GM23248 (cell line): ENCODE results near the gene HMG20A. TPM values are rescaled to one million over a fixed set of nuclear protein-coding genes. Genes with fewer than 3 reads are reported as not detected.

Experiments
- DNase-seq: peaks from one replicate; pipeline ENCODE4 v3.0.0-alpha.2; 2015
- H2AFZ ChIP-seq: fragments of 200-600 bp; sonication (generic); 2 replicates; pipeline ENCODE4 v1.6.1; 2016; ENCODE audit warnings: antibody characterized with exemption
- H3F3A ChIP-seq: fragments of 200-600 bp; sonication (generic); 2 replicates; pipeline ENCODE4 v1.6.1; 2016; ENCODE audit warnings: mild to moderate bottlenecking, antibody characterized with exemption, mixed run types; ENCODE audit not compliant: insufficient read depth
- H3K27ac ChIP-seq: fragments of 200-600 bp; sonication (generic); 2 replicates; pipeline ENCODE4 v1.5.1; 2016; ENCODE audit warnings: mild to moderate bottlenecking
- H3K27me3 ChIP-seq: fragments of 200-600 bp; sonication (generic); replicated peaks from 2 replicates; pipeline ENCODE4 v1.6.1; 2016; ENCODE audit warnings: mild to moderate bottlenecking; ENCODE audit not compliant: insufficient read depth
- H3K36me3 ChIP-seq: fragments of 200-600 bp; sonication (generic); 2 replicates; pipeline ENCODE4 v1.6.1; 2016; ENCODE audit warnings: low read depth, mild to moderate bottlenecking
- H3K4me1 ChIP-seq: fragments of 200-600 bp; sonication (generic); 2 replicates; pipeline ENCODE4 v1.6.1; 2016; ENCODE audit warnings: mild to moderate bottlenecking; ENCODE audit not compliant: insufficient read depth
- H3K4me2 ChIP-seq: fragments of 200-600 bp; sonication (generic); one replicate; pipeline ENCODE4 v1.6.1; 2016; ENCODE audit warnings: mild to moderate bottlenecking; ENCODE audit not compliant: unreplicated experiment
- H3K4me3 ChIP-seq: fragments of 200-600 bp; sonication (generic); 2 replicates; pipeline ENCODE4 v1.5.1; 2016; ENCODE audit warnings: mild to moderate bottlenecking
- H3K79me2 ChIP-seq: fragments of 200-600 bp; sonication (generic); 2 replicates; pipeline ENCODE4 v1.6.1; 2016; ENCODE audit warnings: mild to moderate bottlenecking; ENCODE audit not compliant: insufficient read depth
- H3K9ac ChIP-seq: fragments of 200-600 bp; sonication (generic); 2 replicates; pipeline ENCODE4 v1.6.1; 2016; ENCODE audit warnings: mild to moderate bottlenecking
- H3K9me2 ChIP-seq: fragments of 200-600 bp; sonication (generic); 2 replicates; pipeline ENCODE4 v1.6.1; 2016; ENCODE audit warnings: mixed run types, mild to moderate bottlenecking, moderate library complexity; ENCODE audit not compliant: insufficient read depth
- H3K9me3 ChIP-seq: fragments of 200-600 bp; sonication (generic); one replicate; pipeline ENCODE4 v1.6.1; 2017; ENCODE audit warnings: low read depth
- H4K20me1 ChIP-seq: fragments of 200-600 bp; sonication (generic); 2 replicates; pipeline ENCODE4 v1.6.0; 2016; ENCODE audit not compliant: insufficient read depth
- EZH2 ChIP-seq: fragments of 200-600 bp; sonication (generic); IDR thresholded peaks from 2 replicates; pipeline ENCODE4 v1.6.1; 2018; ENCODE audit warnings: antibody characterized with exemption, mild to moderate bottlenecking; ENCODE audit not compliant: insufficient read depth, poor library complexity, severe bottlenecking
- EZH2phosphoT487 ChIP-seq: fragments of 200-600 bp; sonication (generic); IDR thresholded peaks from 2 replicates; pipeline ENCODE4 v1.6.1; 2018; ENCODE audit warnings: antibody characterized with exemption, moderate library complexity, mild to moderate bottlenecking, low read depth; ENCODE audit not compliant: insufficient read depth
- WGBS, 2 experiments: methylation state at CpG; one replicate each; pipeline ENCODE4 v1.1.6; 2015 to 2017; ENCODE audit warnings: low lambda C conversion rate in 2 of 2, low coverage in 1 of 2; ENCODE audit errors: missing lambda C conversion rate in 2 of 2; 5-methylcytosine and 5-hydroxymethylcytosine counted together
- in situ Hi-C: fragments of 300-500 bp; cut with MboI; formaldehyde crosslinking; loops from 2 replicates; pipeline ENCODE4 v1.15.0; 2020
- polyA plus RNA-seq: library from polyadenylated mRNA; unstranded; fragments of >200 nt; fragmentation: Nextera tagmentation; extraction: Ambion mirVana; gene quantifications from 2 replicates; pipeline ENCODE4 v1.2.1, GENCODE V29; 2016
- total RNA-seq: library from RNA; depleted of rRNA; stranded (reverse); fragments of >200 nt; shearing (Covaris generic); gene quantifications from 2 replicates; pipeline ENCODE4 v1.2.3, GENCODE V29; 2014

The HMG20A gene
- total and polyA plus RNA-seq, 2 experiments from 2014 or later, result 15.1 to 25.1 TPM

GRCh38 chr15:77497110-77497737 lies 76.5 kb downstream of the HMG20A start:
- Histone ChIP-seq H3K27ac (peak overlapping the region; percentile 81), H3K9me3 (no peaks in the 10 kb centered on the region), H3K9me2 (no peaks in the 10 kb centered on the region), H3K9ac (peak overlapping the region; percentile 71), H3K4me3 (peak overlapping the region; percentile 53), H2AFZ (peak overlapping the region; percentile 84), H3K4me2 (peak overlapping the region; percentile 73), H3K27me3 (no peaks in the 10 kb centered on the region), H3K79me2 (no peaks in the 10 kb centered on the region), H3K4me1 (peaks cover 73% of the 10 kb centered on the region), H3F3A (peaks cover 43% of the 10 kb centered on the region), H3K36me3 (no peaks in the 10 kb centered on the region), H4K20me1 (no peaks in the 10 kb centered on the region)
- 1 to 4% methylated on average over 7 of the region's 7 CpGs for WGBS, 2 experiments
- peak; percentile 77 for DNase-seq
- in situ Hi-C loops, result no loop called here
- TF ChIP-seq EZH2 (no peak), EZH2phosphoT487 (no peak)

- no peaks in the 10 kb centered on the region for H3K9me3 ChIP-seq
- H4K20me1 ChIP-seq, result no peaks in the 10 kb centered on the region
- peaks cover 42% of the 10 kb centered on the region for H3F3A ChIP-seq
- in situ Hi-C loops, result no loop called here
- peak overlapping the region; percentile 53 for H3K4me3 ChIP-seq
- peaks cover 70% of the 10 kb centered on the region for H3K4me1 ChIP-seq
- H3K79me2 ChIP-seq, result no peaks in the 10 kb centered on the region
- TF ChIP-seq EZH2 (no peak), EZH2phosphoT487 (no peak)
- no peak overlapping the region for H2AFZ ChIP-seq
- no peaks in the 10 kb centered on the region for H3K27me3 ChIP-seq
- peak overlapping the region; percentile 71; the same call in 1 of the 2 replicates for H3K9ac ChIP-seq
- 17 to 24% methylated on average over 6 of the region's 6 CpGs for WGBS, 2 experiments
- peak; percentile 60 for DNase-seq
- peak overlapping the region; percentile 81 for H3K27ac ChIP-seq
- no peaks in the 10 kb centered on the region for H3K36me3 ChIP-seq
- peak overlapping the region; percentile 23 for H3K4me2 ChIP-seq
- H3K9me2 ChIP-seq, result no peaks in the 10 kb centered on the region
Observed at GRCh38 chr15:77497942-77498361, 77.3 kb downstream of the HMG20A start.

GRCh38 chr15:77499087-77499760 lies 78.5 kb downstream of the HMG20A start:
- peaks cover 59% of the 10 kb centered on the region for H3K4me1 ChIP-seq
- no peak overlapping the region for H3K4me3 ChIP-seq
- 82 to 86% methylated on average over 4 of the region's 4 CpGs for WGBS, 2 experiments
- H3K79me2 ChIP-seq, result no peaks in the 10 kb centered on the region
- no peak overlapping the region for H3K27ac ChIP-seq
- in situ Hi-C loops, result no loop called here
- no peaks in the 10 kb centered on the region for H4K20me1 ChIP-seq
- no peak for TF ChIP-seq EZH2phosphoT487
- no peak for TF ChIP-seq EZH2
- DNase-seq, result peak; percentile 68
- H3K9me2 ChIP-seq, result no peaks in the 10 kb centered on the region
- no peak overlapping the region for H3K4me2 ChIP-seq
- H3K27me3 ChIP-seq, result no peaks in the 10 kb centered on the region
- H3K36me3 ChIP-seq, result no peaks in the 10 kb centered on the region
- no peak overlapping the region for H3K9ac ChIP-seq
- H3F3A ChIP-seq, result peaks cover 37% of the 10 kb centered on the region
- H3K9me3 ChIP-seq, result no peaks in the 10 kb centered on the region
- H2AFZ ChIP-seq, result no peak overlapping the region

- Histone ChIP-seq H3K9me3 (no peaks in the 10 kb centered on the region), H3K4me1 (peaks cover 42% of the 10 kb centered on the region), H3F3A (peaks cover 19% of the 10 kb centered on the region), H3K27ac (no peak overlapping the region), H2AFZ (no peak overlapping the region), H3K36me3 (no peaks in the 10 kb centered on the region), H3K4me3 (no peak overlapping the region), H3K9ac (no peak overlapping the region), H3K9me2 (no peaks in the 10 kb centered on the region), H3K27me3 (no peaks in the 10 kb centered on the region), H3K79me2 (no peaks in the 10 kb centered on the region), H3K4me2 (no peak overlapping the region), H4K20me1 (no peaks in the 10 kb centered on the region)
- peak; percentile 51 for DNase-seq
- in situ Hi-C loops, result no loop called here
- no peak for TF ChIP-seq EZH2
- 92 to 93% methylated on average over 2 of the region's 2 CpGs for WGBS, 2 experiments
Observed at GRCh38 chr15:77500989-77501388, 80.3 kb downstream of the HMG20A start.
